Left ventricle myocardium superior (tissue), 1 donor: Measurements from ENCODE around the gene KCNC2. TPM values are rescaled to one million over a fixed set of nuclear protein-coding genes. Genes with fewer than 3 reads are reported as not detected.

ENCODE experiments used
- ATAC-seq: fragments of 200-7000 bp; cut with Tn5 transposase; one replicate; pipeline ENCODE4 v1.9.1; 2020; ENCODE audit warnings: mild to moderate bottlenecking, moderate library complexity
- DNase-seq: peaks from one replicate; pipeline ENCODE4 v3.0.0-alpha.2; 2020
- intact Hi-C: fragments of 100-400 bp; cut with micrococcal nuclease; formaldehyde crosslinking; loops from one replicate; pipeline ENCODE4 v1.11.0; 2022
- total RNA-seq: library from RNA; stranded (reverse); fragmentation: NEBNext Ultra II Directional; extraction: Animal tissue kit (Norgen Biotek cat#: 25700); gene quantifications from one replicate; pipeline ENCODE4 v1.2.1, GENCODE V29; 2021
- donor health status: DM: no; HTN: yes; CAD: no; lungs with severe emphysema.

The KCNC2 gene
- total RNA-seq, 1 donor from 2014 or later: not detected

DNA sequence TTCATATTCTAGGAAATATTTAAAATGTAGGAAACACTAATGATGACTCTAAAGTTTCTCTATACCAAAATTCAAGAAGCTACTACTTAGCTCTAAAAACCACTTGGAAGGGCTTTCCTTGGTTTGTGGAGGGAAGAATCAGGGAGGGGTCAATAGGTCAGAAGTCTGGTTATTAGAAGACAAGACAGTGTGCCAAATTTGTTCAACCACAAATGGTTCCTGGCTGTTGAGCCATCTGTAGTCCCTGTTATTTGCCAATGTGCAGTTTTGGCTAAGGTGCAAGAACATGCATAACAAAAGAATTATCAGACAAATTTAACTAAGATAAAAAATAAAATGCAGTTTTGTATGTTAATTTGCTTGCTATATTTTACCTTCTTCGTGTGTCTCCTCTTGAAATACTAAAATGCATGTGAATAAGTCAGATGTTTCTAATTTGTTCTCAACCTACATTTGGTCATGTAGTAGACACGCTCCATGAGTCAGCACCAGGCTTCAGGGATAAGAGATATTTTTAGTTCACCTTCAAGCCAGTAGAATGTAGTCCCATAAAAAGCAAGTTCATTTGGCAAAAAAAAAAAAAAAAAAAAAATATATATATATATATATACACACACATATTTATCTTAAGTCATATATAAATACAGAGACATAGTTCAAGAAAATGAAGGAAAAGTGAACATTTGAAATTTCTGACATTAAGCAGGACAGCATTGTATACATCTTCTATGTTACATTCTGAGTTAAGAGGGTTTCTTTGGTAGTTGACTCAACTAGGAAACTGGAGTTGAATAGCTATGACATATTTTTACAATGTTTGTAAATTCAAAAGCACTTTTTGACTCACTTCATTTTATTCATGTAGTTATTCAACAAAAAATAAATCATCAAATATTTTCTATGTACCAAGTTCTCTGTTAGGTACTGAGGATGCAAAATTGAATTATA, 123.3 kb downstream of the KCNC2 start:
- DNase-seq: no peak
- no peak for ATAC-seq
- intact Hi-C loops: no loop called here

- DNase-seq: no peak
- intact Hi-C loops: no loop called here
- ATAC-seq: no peak
These were observed 128.3 kb downstream of the KCNC2 start for GRCh38 chr12:75081305-75081704.

DNA sequence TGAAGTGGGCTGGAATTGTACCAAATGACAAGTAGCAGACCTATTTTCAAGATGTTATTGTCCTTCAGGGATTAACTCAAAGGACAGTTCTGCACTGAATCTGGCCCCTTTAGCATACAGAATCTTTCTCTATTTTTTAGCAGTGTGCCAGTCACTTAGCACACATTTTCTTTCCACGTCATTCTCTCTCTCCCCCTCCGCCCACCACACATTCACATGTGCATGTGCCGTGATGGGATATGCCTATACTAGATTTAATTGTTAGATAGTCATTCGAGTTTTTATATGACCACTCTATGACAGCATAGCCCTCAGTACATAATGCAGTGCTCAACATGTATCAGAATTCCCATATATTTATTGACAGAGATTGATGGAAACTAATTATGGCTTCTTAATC, 129.1 kb downstream of the KCNC2 start:
- ATAC-seq: no peak
- DNase-seq: no peak
- intact Hi-C loops: no loop called here

DNA sequence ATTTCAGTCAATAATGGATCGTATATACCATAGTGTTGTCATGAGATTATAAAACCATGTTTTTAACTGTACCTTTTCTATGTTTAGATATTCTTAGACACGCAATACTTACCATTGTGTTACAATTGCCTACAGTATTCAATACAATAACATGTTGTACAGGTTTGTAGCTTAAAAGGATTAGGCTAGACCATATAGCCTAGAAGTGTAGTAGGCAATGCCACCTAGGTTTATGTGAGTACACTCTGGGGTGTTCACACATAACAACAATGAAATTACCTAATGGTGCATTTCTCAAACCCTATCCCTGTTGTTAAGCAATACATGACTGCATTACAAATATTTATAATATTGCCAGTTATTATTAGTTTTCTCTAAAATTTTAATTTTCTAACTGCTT, 144.2 kb downstream of the KCNC2 start:
- DNase-seq: no peak
- ATAC-seq: no peak
- intact Hi-C loops: no loop called here

DNA sequence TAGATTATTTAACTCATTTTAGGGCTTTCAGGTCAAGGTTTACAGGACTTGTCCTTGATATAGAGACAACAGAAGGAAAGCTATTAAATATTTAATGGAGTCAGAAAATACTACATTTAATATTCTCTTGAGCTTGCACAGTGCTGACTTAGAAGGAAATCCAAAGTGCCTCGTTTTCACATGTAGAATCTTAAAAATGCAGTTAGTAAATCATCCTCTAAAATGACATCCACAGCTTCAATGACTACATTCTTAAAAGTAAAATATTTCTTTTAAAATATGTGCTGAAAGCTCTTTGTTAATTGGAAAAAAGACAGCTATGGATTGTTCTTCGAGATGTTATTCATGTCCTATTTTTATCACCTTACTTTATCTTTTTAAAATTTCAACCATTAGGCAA, 146.9 kb downstream of the KCNC2 start:
- intact Hi-C loops: no loop called here

DNA sequence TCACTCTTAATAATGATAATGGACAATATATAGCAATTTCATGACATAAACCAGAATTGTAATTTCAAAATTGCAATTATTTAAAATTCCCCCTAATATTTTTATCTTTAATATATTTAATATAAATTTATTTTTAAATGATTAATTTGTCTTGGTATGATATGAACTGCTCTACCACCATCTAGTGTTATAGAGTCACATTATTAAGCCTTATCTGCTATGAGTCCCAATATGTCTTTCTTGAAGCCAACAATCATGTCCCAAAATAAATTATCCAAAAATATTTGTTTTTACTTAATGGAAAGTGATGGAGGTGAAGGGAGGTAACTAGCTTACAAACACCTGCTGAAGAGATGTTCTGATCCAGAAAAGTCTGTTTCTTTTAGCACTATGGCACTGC, 151.4 kb downstream of the KCNC2 start:
- ATAC-seq (no peak), DNase-seq (no peak)
- intact Hi-C loops: no loop called here

More for the DNA sequence above, 146.9 kb downstream of the KCNC2 start:
- DNase-seq (no peak), ATAC-seq (no peak)

DNA sequence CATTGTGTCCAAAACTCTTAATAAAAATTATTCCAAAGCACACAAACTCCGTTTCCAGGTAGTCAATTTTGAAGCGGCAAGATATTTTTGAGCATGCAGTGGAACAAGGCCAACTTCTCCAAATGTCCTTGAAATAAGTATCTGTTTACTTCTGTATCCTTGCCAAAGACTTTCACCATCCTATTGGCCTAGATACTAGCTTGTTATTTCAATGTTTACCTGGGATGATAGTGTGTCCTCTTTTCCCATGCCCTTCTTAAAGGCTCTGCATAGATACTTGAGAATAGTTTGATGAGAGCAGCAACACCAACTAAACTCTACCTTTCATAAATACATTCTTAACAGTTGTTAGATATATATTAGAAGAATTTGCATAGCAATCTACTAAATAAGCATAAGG, 160.9 kb downstream of the KCNC2 start:
- no peak for ATAC-seq
- intact Hi-C loops: no loop called here

DNA sequence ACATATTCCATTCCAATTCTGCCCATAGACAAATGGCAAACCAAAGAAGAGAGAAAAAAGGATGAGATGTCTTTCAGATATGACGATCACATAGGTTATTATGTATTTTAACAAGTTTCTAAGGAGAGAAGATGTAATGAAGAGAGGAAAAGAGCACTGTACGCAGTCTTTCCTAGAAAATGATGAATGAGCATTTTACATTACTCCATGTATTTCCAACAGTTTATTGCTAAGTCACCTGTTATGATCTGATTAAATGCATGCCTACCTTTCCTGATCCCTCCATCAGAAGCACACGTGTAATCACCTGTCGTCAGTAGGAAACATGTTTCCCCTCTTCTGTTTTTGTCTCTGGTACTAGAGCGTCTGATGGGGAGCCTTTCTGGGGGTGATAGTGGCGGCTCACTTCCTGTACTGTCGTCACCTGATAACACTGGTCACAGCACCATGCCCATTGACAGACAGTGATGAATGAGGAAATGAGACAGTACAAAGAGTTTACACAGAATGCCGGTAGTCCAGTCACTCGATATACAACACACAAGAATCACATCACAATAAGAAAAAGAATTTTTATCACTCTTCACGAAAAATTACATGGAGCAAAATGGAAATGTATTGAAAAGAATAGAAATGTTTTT, 161.6 kb downstream of the KCNC2 start:
- no peak for DNase-seq
- no peak for ATAC-seq
- intact Hi-C loops: no loop called here

More for the DNA sequence above, 160.9 kb downstream of the KCNC2 start:
- DNase-seq: no peak

DNA sequence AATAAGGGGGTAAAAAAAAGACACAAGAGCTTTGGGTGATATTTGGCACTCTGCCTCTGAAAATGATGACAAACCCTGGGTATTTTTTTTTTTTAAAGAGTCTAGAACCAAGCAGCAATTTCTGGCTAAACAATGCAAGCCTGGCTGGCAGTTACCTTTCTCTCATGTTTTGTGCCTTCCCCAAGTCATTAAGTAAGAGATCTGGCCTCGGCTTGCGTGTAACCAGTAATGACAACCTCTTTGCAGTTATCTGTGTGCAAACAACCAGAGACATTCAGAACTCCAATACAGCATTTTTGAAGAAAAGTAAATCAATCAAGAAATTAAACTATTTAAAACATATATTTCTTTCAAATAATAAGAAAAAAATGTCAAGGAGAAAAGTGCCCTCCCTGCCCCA, 167.5 kb downstream of the KCNC2 start:
- DNase-seq (no peak), ATAC-seq (no peak)
- intact Hi-C loops: no loop called here

DNA sequence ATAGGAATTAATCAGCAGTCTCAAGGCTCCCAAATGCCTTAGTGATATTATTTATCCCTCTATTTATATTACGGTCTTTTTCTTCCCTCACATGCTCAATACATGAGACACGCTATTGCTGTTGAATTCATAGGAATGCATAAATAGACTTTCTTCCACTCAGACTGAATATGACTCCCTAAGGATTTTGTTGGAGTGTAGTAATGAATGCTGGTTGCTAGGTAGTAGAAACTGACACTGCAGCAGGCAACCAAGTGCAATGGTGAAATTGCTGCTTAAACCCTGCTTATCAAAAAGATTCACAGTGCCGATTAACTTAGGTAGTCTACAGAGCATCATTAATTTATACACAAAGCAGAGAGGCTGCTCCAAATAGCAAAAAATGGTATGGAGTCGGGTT, 168.2 kb downstream of the KCNC2 start:
- DNase-seq (no peak), ATAC-seq (no peak)
- intact Hi-C loops: no loop called here

GRCh38 chr12:75020068-75020557, 189.5 kb downstream of the KCNC2 start:
- ATAC-seq: no peak
- no peak for DNase-seq
- intact Hi-C loops: no loop called here

DNA sequence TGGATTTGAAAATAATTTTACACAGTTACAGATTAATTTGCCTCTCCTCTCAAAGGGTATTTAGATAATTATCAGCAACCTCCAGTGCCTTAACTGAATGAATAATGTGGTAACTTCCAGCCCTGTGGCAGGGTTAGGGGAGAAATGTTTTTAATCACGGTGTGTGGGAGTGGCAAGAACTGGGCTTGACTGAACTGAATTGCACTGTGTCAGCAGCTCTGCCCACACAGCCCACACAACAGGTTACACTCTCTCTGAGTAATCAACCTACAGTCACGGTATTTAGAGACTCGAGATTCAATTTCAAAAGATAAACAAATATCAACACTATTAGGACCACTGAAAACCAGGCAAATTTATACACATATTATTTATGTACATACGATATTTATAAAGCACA, 198.5 kb downstream of the KCNC2 start:
- ATAC-seq (no peak), DNase-seq (no peak)
- intact Hi-C loops: no loop called here

- DNase-seq: no peak
These were observed 202.5 kb downstream of the KCNC2 start for GRCh38 chr12:75007133-75007532.

DNA sequence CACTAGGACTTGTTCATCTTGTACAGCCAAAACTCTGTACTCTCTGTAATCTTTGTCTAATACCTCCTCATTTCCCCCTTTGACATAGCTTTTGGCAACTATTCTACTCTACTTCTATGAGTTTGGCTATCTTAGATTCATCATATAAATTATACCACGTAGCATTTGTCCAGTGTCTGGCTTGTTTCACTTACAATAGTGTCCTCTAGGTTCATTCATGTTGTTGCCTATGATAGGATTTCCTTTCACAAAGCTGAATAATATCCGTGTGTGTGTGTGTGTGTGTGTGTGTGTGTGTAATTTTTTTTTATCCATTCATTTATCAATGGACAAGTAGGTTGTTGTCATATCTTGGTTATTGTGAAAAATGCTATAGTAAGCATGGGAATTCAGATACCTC, 209.5 kb downstream of the KCNC2 start:
- ATAC-seq: no peak
- intact Hi-C loops: no loop called here
- no peak for DNase-seq

More at GRCh38 chr12:75007133-75007532, 202.5 kb downstream of the KCNC2 start:
- intact Hi-C loops: no loop called here
- ATAC-seq: no peak

- DNase-seq: no peak
- intact Hi-C loops: no loop called here
- ATAC-seq: no peak
These were observed 210.2 kb downstream of the KCNC2 start for GRCh38 chr12:74999474-74999873.

Other genes starting within 250 kb of the KCNC2 start
- gene CAPS2, start 120.5 kb upstream of the KCNC2 start, total RNA-seq: 12.5 TPM
- gene GLIPR1L1, start 124.8 kb upstream of the KCNC2 start, total RNA-seq: not detected
- gene GLIPR1L2, start 181.2 kb upstream of the KCNC2 start, total RNA-seq: 1.3 TPM